ENCODE measurements around the gene PLEKHH3. TPM values are rescaled to one million over a fixed set of nuclear protein-coding genes. Genes with fewer than 3 reads are reported as not detected.
A peak's percentile ranks its signal among the peaks of the same experiment; 100 is the strongest.

Gene PLEKHH3
- total RNA-seq, 2 donors from 2014 or later, result 13.7 to 24.3 TPM

- H3K27ac ChIP-seq (ENCODE audit: low read depth, low read length), result peak overlapping the region; percentile 49
- peak; percentile 94 for DNase-seq
- Mint-ChIP-seq H3K36me3 (ENCODE audit: low read depth) (peaks cover 22% of the 10 kb centered on the region), H3K9me3 (no peaks in the 10 kb centered on the region), H3K27ac (no peak overlapping the region), H3K27me3 (ENCODE audit: insufficient read depth) (no peaks in the 10 kb centered on the region), H3K4me1 (peaks cover 8% of the 10 kb centered on the region), H3K4me3 (no peak overlapping the region)
- TF ChIP-seq, protein P1, sequence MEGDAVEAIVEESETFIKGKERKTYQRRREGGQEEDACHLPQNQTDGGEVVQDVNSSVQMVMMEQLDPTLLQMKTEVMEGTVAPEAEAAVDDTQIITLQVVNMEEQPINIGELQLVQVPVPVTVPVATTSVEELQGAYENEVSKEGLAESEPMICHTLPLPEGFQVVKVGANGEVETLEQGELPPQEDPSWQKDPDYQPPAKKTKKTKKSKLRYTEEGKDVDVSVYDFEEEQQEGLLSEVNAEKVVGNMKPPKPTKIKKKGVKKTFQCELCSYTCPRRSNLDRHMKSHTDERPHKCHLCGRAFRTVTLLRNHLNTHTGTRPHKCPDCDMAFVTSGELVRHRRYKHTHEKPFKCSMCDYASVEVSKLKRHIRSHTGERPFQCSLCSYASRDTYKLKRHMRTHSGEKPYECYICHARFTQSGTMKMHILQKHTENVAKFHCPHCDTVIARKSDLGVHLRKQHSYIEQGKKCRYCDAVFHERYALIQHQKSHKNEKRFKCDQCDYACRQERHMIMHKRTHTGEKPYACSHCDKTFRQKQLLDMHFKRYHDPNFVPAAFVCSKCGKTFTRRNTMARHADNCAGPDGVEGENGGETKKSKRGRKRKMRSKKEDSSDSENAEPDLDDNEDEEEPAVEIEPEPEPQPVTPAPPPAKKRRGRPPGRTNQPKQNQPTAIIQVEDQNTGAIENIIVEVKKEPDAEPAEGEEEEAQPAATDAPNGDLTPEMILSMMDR (conservative IDR thresholded peaks at IDR 0.05), result peak; percentile 71
- no peak overlapping the region for H3K9ac ChIP-seq (ENCODE audit: extremely low read depth, low read length, poor library complexity, severe bottlenecking)
- peaks cover 2% of the 10 kb centered on the region for H3K4me1 ChIP-seq (ENCODE audit: control insufficient read depth, insufficient read depth, low read length)
- H3K36me3 ChIP-seq (ENCODE audit: control insufficient read depth, insufficient read depth, low read length), result peaks cover 20% of the 10 kb centered on the region
- WGBS, 2 experiments (ENCODE audit: insufficient coverage in 1 of 2, insufficient read length in 1 of 2), result 80 to 83% methylated on average over 7 to 9 of the region's 9 CpGs
- no peak overlapping the region for H3K4me3 ChIP-seq (ENCODE audit: low read length)
- no peaks in the 10 kb centered on the region for H3K9me3 ChIP-seq (ENCODE audit: control insufficient read depth, low read length)
- H3K27me3 ChIP-seq (ENCODE audit: control insufficient read depth, insufficient read depth, low read length, poor library complexity, severe bottlenecking), result no peaks in the 10 kb centered on the region
Observed at GRCh38 chr17:42618442-42619150, 58.2 kb downstream of the PLEKHH3 start.

- H3K4me1 Mint-ChIP-seq, result peaks cover 8% of the 10 kb centered on the region
- WGBS, 2 experiments (ENCODE audit: insufficient coverage in 1 of 2, insufficient read length in 1 of 2), result 82 to 86% methylated on average over 4 of the region's 4 CpGs
- H3K9me3 ChIP-seq (ENCODE audit: control insufficient read depth, low read length), result no peaks in the 10 kb centered on the region
- H3K27ac ChIP-seq (ENCODE audit: low read depth, low read length), result peak overlapping the region; percentile 49
- H3K27me3 Mint-ChIP-seq (ENCODE audit: insufficient read depth), result no peaks in the 10 kb centered on the region
- no peak overlapping the region for H3K4me3 Mint-ChIP-seq
- H3K36me3 ChIP-seq (ENCODE audit: control insufficient read depth, insufficient read depth, low read length), result peaks cover 26% of the 10 kb centered on the region
- TF ChIP-seq, protein P1 (conservative IDR thresholded peaks at IDR 0.05), result no peak
- no peaks in the 10 kb centered on the region for H3K9me3 Mint-ChIP-seq
- no peak for DNase-seq
- H3K27me3 ChIP-seq (ENCODE audit: control insufficient read depth, insufficient read depth, low read length, poor library complexity, severe bottlenecking), result no peaks in the 10 kb centered on the region
- H3K27ac Mint-ChIP-seq, result peak overlapping the region; percentile 64
- no peak overlapping the region for H3K9ac ChIP-seq (ENCODE audit: extremely low read depth, low read length, poor library complexity, severe bottlenecking)
- no peak overlapping the region for H3K4me3 ChIP-seq (ENCODE audit: low read length)
- H3K36me3 Mint-ChIP-seq (ENCODE audit: low read depth), result peaks cover 25% of the 10 kb centered on the region
- peaks cover 2% of the 10 kb centered on the region for H3K4me1 ChIP-seq (ENCODE audit: control insufficient read depth, insufficient read depth, low read length)
Observed at GRCh38 chr17:42617956-42618431, 58.8 kb downstream of the PLEKHH3 start.

Small RNA genes lying within 50 kb of the gene (microRNA-seq; reads per million reads assigned to microRNA genes)
- not detected for gene MIR6780A (ENCODE audit: borderline microRNAs expressed)

Other genes with a start within 250 kb of the PLEKHH3 start
- gene ATP6V0A1, start 218.1 kb downstream of the PLEKHH3 start, total RNA-seq, result 10 to 100 TPM; 45.2 to 53.1 TPM
- gene NAGLU, start 140.8 kb downstream of the PLEKHH3 start, total RNA-seq, result 10 to 100 TPM; 29.1 to 31.5 TPM
- gene HSD17B1, start 124.1 kb downstream of the PLEKHH3 start, total RNA-seq, result 1 to 10 TPM; 2.4 to 2.8 TPM
- gene COASY, start 114.8 kb downstream of the PLEKHH3 start, total RNA-seq, result 10 to 100 TPM; 97.7 to 99.4 TPM
- 10 to 100 TPM; 37.1 to 38.5 TPM for gene MLX, start 109.9 kb downstream of the PLEKHH3 start, total RNA-seq
- 10 to 100 TPM; 27.8 to 38.6 TPM for gene PSMC3IP, start 99.3 kb downstream of the PLEKHH3 start, total RNA-seq
- gene RETREG3, start 67.6 kb downstream of the PLEKHH3 start, total RNA-seq, result 10 to 100 TPM; 51.5 to 55.4 TPM
- 100 to 1,000 TPM in 1 of 2 donors, 10 to 100 TPM in 1; 94.2 to 124 TPM for gene TUBG1, start 67.3 kb downstream of the PLEKHH3 start, total RNA-seq
- 10 to 100 TPM; 32.4 to 38.0 TPM for gene TUBG2, start 17.7 kb downstream of the PLEKHH3 start, total RNA-seq
- 1 to 10 TPM in 1 of 2 donors, under 1 TPM in 1; 0.70 to 1.7 TPM for gene CCR10, start 4.8 kb upstream of the PLEKHH3 start, total RNA-seq
- 10 to 100 TPM in 1 of 2 donors, 1 to 10 TPM in 1; 9.9 to 18.9 TPM for gene CNTNAP1, start 5.5 kb upstream of the PLEKHH3 start, total RNA-seq
- gene EZH1, start 68.0 kb upstream of the PLEKHH3 start, total RNA-seq, result 10 to 100 TPM; 26.0 to 27.2 TPM
- 1 to 10 TPM; 4.9 to 5.1 TPM for gene RAMP2, start 84.2 kb upstream of the PLEKHH3 start, total RNA-seq
- gene VPS25, start 96.5 kb upstream of the PLEKHH3 start, total RNA-seq, result 100 to 1,000 TPM; 114 to 126 TPM
- gene WNK4, start 103.6 kb upstream of the PLEKHH3 start, total RNA-seq, result 1 to 10 TPM; 2.1 to 3.3 TPM
- 10 to 100 TPM; 64.6 to 67.8 TPM for gene COA3, start 121.7 kb upstream of the PLEKHH3 start, total RNA-seq
- gene CNTD1, start 121.9 kb upstream of the PLEKHH3 start, total RNA-seq, result not detected
- gene BECN1, start 147.3 kb upstream of the PLEKHH3 start, total RNA-seq, result 10 to 100 TPM; 59.9 to 60.6 TPM
- gene PSME3, start 156.4 kb upstream of the PLEKHH3 start, total RNA-seq, result 100 to 1,000 TPM; 153 to 178 TPM
- gene AOC2, start 167.6 kb upstream of the PLEKHH3 start, total RNA-seq, result 1 to 10 TPM; 3.7 to 3.8 TPM
- gene AOC3, start 174.2 kb upstream of the PLEKHH3 start, total RNA-seq, result 1 to 10 TPM; 1.3 to 1.9 TPM
- gene G6PC1, start 223.8 kb upstream of the PLEKHH3 start, total RNA-seq, result not detected

Measured in endodermal cell (in vitro differentiated cells).